Measurements from ENCODE around the gene LRRC51.

DNA sequence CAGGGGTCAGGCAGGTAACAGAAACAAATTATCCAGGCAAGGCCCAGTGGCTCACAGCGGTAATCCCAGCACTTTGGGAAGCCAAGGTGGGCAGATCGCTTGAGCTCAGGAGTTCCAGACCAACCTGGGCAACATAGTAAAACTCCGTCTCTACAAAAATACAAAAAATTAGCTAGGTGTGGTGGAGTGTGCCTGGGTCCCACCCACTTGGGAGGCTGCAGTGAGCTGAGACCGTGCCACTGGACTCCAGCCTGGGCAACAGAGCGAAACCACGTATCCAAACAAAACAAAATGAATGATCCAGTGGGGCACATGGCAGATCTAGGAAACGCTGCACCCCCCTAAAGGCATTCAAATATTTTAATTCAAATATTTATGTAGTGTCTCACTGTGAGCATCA, 10.2 kb upstream of the LRRC51 start:
- TF ChIP-seq POLR2A (IDR thresholded peaks at IDR 0.05; ENCODE audit: low read length) (no peak), GATA1 (IDR thresholded peaks at IDR 0.05; ENCODE audit: low read depth, low read length) (no peak)

Measured in erythroblast (primary cell).